DMS153 treated with DMSO at 0.1 percent for 48 hours (cell line): Measurements from ENCODE around the gene MORF4L2.
A peak's percentile ranks its signal among the peaks of the same experiment; 100 is the strongest.

Source experiments
- DNase-seq: peaks from one replicate; lab custom pipeline; 2025; ENCODE audit not compliant: unreplicated experiment; lab: John Stamatoyannopoulos, UW

Gene MORF4L2

DNA sequence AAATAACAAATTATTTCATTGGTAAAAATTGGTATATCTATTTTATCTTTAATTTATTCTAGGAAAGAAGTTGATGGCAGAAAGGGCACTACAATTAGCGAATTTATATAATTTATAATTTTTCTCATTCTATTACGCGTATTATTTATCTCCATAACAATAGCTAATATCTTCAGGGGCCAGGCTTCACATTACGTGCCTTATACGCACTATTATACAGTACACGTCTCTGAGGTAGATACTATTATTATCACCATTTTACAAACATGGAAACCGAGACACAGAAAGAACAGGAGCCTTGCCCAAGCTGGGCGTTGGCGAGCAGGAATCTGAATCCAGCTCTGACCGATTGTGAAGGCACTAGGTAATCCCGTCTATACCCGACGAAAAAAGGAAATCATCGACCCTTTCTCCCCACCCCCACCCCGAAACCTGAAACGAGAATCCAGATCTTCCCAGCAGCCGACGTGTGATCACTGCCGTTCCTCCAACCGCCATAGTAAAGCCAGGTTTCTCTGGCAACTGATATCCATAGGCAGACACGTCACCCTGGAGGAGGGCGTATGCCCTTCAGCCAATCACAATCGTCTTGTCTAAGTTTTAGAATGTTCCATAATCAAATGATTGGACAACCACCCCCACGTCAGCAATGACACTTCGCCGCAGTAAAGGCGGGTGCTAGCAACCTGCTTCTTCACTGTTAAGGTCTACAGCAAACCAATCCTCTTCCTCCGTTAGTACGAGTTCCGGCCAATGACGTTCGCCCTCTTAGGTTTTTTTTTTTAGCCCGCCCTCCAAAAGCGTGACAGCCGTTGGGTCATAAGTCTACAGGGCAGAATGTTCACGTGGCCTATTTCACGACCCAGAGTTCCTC, at the start of gene MORF4L2:
TSS of gene MORF4L2 (minus strand) at position 501 of the 874 bp plus-strand sequence. CDS start 9,672 bp downstream, outside the sequence.
- DNase-seq, result peak; percentile 82

- no peak for DNase-seq
Observed at GRCh38 chrX:103734125-103734760, 47.7 kb upstream of the MORF4L2 start.

DNA sequence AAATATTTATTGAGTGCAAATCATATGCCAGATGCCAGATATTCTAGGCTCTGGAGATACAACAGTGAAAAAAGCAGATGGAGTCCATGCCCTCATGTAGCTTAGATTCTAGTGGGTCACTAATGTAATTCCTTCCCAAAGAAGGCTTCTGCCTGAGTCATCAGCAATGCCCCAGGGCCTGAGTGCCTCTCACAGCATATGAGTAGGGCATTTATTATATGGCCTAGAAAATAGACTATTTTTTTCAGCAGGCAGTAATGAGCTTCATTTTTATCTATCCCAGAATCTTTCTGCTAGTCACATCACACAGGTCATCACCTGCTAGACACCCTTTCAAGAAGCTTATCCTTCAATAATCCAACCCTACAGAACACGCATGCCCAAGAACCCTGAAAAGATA, 46.5 kb upstream of the MORF4L2 start:
- no peak for DNase-seq

DNA sequence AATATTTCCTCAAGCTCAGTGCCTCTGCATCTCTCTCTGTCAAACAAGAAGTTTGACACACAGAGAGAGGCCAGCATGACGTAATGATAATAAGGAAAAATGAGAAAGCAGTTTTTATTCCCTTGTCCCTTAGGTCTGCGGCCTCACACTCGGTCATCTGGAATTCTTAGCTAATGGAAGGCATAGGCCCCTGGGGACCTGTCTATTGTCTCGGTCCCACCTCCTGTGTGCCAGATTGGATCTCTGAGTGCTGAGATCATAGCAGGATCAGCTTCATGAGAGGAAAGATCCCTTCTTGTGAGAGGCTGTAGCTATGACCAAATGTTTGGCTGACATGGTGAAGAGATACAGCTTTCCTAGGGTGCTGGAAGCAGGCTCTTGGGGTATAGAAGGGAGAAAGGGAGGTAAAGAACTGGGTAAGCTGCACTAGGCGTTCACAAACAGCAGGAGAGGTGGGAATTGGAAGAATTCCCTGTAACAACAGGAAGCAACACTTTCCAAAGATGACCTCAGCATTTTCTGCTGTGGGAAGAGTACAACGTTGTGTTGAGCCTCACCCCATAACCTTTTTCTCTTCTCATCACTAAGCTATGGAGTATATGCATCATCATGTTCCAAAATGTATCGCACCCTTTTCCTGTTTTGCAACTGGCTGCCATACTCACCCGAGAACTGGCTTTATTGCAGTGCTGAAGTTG, 44.4 kb upstream of the MORF4L2 start:
- no peak for DNase-seq

DNA sequence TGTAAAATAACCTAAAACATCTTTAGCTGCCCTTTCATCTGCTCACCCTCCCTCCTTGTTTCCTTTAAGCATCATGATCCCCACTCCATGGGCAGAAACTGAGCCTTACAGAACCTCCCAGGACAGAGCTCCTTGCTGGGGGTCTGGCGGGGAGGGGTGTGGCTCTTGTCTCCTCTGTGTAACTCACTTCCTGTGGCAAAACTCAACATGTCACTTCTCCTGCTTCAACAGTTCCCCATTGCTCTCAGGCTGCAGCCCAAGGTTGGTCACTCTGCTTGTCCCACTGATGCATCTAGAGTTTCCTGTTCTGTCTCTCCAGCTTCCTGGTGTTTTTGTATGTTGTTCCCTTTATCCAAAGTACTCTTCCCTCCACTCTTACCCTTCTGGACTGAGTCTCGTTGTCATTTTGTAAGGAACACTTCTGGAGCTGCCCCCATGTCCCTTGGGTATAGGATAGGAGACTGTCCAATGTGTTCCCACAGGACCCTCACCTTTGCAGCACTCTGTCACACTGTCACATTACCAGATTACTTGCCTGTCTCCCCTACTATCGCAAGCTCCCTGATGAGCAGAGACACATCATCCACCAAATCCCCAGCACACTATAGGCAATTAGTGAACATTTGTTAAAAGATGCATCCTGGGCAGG, 43.8 kb upstream of the MORF4L2 start:
- no peak for DNase-seq

DNA sequence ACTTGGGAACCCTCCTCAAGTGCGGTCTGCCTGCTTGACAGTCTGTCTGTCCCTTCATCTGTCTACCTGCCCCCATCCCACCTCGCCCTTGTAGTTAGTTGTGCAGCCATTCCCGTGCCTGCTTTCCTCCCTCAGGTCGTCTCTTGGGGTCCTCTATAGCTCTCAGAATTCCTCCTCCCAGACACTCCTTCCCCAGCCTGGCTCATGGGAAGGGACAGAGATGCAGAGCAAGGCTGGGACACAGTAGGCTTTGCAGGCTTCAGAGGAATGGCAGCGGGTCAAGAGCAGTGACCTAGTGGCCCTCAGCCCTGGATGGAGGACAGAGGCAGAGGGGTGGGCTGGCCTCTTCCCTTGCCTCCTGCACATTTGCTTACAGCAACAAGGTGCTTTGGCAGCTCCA, 42.5 kb upstream of the MORF4L2 start:
- no peak for DNase-seq

GRCh38 chrX:103727115-103727514, 40.6 kb upstream of the MORF4L2 start:
- DNase-seq, result no peak

DNA sequence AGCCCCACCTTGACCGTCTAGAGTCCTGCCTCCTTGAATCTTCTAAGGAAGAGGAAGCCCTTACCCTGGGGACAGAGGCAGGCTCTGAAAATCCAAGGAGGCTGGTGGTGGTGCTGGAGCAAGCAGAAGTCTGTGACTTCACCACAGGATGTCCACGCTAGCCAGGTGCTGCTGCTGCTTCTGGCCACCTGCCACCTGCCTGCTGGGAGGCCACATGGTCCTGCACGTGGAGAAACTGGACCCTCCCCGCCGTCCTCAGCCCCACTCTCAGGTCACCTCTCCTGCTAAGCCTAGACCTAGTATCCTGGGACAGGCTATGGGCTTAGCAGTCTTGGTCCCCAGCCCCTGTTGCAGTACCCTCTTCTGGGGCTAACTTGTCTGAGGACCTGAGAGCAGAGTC, 40.0 kb upstream of the MORF4L2 start:
- DNase-seq, result no peak

DNA sequence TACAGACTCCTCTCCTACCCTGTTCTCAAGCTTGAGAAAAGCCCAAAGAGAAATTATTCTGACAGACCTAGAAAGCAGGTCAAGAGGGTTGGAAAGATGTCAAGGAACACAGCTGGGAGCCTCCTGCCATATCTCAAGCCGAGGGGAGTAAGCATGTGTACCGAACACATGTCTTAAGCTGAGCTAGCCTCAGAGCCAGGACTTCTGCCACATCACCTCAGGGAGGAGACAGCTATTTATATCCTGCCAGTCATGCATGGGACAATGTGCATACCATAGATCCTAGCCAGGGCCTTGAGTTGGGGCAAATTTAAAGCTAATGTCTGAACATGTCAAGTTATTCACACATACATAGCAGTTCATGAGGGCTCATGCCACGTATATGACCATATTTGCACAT, 36.0 kb upstream of the MORF4L2 start:
- DNase-seq, result no peak

DNA sequence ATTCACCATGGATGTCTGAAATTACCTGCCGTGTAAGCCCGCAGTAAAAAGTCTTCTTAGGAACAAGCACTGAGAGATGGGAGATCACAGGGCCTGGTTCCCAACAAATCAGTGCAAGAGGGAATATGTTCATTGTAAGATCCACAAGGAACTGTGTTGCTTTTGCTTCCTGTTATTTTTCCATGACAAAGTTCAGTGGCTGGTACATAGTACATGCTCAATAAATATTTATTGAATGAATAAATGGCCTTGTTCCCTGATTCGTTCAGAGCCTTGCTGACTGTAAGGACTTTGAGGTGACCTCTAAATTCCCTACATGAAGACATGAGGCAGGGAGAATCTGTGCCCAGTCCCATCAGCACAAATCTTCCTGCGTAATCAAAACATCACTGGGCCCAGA, 31.6 kb upstream of the MORF4L2 start:
- no peak for DNase-seq

- no peak for DNase-seq
Observed at GRCh38 chrX:103716962-103717361, 30.5 kb upstream of the MORF4L2 start.

DNA sequence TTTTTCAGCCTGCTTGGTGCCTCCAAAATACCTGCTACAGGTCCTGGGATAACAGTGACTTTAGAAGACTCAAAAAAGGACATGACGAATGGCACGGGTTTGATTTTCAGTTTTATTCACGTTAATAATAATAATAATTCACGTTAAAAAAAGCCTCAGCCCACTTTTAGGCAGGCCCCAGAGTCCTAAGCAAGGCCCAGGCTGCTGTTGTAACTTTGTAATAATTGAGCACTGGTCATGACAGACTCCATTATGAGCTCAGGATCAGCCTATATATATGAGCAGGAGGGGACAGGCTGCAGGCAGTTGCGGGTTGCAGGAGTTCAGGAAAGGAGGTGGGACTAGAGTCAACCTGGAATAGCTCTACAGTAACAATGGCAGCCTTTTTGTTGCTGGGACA, 24.1 kb upstream of the MORF4L2 start, which contains the start of gene TMEM31:
TSS of gene TMEM31 (plus strand) at position 301 of the 400 bp plus-strand sequence. CDS start 1,350 bp downstream, outside the sequence.
- no peak for DNase-seq

- no peak for DNase-seq
Observed at GRCh38 chrX:103704863-103705262, 18.4 kb upstream of the MORF4L2 start.

- no peak for DNase-seq
Observed at GRCh38 chrX:103699243-103699642, 12.7 kb upstream of the MORF4L2 start.

DNA sequence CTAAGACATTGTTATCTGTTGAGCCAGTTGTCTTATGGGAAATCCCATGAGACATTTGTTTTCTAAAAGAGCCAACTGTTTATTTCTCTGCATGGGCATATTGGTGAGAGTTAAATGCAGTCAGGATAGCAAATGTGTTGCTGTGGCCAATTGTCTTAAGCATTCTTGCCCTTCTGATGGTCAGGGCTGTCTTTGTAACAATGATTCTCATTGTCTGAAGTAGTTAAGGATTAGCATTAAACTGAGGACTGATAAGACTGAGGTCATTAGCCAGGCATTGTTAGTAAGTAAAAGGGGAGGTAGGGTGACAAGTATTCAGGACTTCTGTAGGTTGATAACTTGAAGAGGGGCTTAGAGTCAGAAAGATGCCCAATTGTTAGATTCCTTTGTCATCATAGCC, 11.2 kb upstream of the MORF4L2 start:
- DNase-seq, result no peak

GRCh38 chrX:103691059-103691458, 4.6 kb upstream of the MORF4L2 start:
- no peak for DNase-seq

GRCh38 chrX:103688946-103689345, 2.4 kb upstream of the MORF4L2 start:
- DNase-seq, result peak; percentile 0

- DNase-seq, result peak; percentile 42
Observed at GRCh38 chrX:103687696-103688201, 1.2 kb upstream of the MORF4L2 start.

- DNase-seq, result peak; percentile 44
Observed at GRCh38 chrX:103687073-103687695, 685 bp upstream of the MORF4L2 start.

GRCh38 chrX:103685396-103685795, 1.1 kb downstream of the MORF4L2 start:
- no peak for DNase-seq
